ENCODE measurements around the gene NWD2. TPM values are rescaled to one million over a fixed set of nuclear protein-coding genes. Genes with fewer than 3 reads are reported as not detected.

The NWD2 gene
- polyA plus RNA-seq, 3 donors, result 0.15 to 0.31 (median 0.17) TPM

DNA sequence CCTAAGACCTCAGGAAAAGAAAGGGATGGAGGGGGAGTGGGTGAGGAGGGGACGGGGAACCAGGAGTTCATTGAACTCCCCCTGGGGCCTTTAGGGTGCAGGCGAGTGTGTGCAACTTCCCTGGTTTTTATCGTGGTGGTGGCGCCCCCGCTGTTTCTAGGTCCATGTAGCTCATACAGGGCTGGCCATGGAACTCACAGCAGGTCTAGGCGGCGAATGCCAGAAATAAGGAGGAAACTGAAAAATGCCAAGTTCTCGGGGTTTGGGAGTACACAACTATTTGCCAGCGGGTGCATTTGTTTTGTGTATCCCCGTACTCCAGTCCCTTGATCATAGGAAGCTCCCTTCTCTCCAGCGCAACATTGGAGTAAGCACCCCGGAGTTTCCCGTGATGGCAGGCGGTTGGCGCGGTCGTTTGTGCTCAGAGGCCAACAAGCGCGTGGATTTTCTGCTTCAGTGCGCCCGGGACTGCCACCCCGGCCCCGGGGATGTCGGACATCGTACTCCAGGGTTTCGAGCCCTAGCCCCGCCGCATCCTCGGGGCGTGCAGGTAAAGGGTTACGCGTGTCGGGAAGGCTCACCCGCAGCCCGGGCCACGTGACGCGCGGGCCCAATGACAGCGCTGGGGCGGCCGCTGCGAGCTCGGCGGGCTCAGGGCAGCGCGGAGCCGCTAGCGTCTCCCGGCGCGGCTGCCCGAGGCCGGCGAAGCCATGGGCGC is 208.9 kb downstream of the NWD2 start:
- DNase-seq (ENCODE audit: extremely low read depth in 1 of 11, low read depth in 9 of 11, low spot score in 4 of 11), result peak in 7 of 11 donors; percentile 28 to 58 (median 46)

DNA sequence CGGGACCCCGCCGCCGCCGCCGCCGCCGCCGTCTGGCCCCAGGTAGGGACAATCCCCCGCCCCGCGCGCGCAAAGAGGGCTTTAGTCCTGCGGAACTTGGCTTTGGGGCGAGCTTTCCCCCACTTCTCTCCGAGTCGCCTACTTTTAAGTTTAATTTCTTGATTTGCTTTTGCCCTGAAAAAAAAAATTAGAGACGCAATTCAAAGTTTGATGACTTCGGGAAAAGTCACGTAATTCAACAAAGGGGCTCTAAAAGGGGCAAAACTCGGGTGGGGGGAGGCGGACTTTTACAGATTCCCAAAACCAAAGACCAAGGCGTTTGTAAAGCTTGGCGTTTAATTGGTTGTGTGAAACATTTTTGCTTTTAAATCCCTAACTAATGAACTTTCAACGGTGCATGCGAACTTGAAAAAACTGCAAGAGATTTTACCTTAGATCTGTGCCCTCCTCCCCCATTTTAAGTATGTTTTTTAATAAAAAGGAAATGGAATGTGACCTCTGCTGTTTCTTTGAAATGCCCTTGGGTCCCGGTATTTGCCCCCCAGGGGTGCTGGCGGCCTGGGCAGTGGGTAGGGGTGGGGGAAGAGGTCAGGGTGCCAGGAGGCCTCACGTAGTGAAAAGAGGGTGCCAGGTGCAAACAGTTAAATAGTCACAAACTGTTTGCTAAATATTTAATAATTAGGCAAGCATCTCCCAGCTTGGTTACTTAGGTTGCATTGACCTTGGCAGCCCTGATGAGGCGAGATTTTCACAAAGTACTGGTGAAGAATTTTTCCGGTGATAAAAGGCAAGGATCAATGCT is 209.7 kb downstream of the NWD2 start:
- no peak for DNase-seq (ENCODE audit: extremely low read depth in 1 of 11, low read depth in 9 of 11, low spot score in 4 of 11)

DNA sequence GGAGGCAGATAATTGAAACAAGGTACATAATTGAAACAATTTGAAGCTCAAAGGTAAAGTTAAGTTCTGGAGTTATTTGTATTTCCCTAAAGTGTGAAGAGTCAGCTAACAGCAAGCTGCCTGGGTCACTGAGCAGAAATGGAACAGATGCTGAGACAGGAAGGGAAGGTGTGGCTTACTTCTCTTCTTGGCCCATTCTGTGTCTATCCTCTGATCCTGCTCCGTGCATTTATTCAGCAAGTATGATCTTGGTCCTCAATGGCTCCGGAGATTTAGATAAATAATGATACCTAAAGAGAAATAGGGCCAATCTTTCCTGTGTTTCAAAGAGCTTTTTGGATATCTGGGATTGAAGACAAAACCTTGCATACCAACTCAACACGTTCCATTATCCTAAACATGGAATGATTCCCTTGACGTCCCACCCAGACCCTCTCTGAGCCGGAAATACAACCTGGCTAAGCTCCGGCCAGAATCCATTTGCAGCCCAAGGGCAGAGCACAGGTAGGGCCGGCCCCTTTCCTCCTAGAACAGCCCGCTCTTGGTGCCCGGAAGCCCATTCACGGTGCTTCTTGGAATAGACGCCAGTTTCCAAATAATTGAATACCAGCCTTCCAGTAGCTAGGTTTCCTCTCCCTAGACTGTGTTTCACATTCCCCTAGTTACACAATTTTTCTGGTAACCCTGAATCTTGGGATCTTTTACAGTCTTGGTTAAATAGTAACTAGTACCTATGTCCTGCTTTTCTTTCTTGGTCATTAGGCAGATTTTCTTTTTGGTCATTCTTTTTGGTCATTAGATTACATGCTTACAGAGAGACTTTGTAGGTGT is 211.0 kb downstream of the NWD2 start:
- DNase-seq (ENCODE audit: extremely low read depth in 1 of 11, low read depth in 9 of 11, low spot score in 4 of 11), result no peak

DNA sequence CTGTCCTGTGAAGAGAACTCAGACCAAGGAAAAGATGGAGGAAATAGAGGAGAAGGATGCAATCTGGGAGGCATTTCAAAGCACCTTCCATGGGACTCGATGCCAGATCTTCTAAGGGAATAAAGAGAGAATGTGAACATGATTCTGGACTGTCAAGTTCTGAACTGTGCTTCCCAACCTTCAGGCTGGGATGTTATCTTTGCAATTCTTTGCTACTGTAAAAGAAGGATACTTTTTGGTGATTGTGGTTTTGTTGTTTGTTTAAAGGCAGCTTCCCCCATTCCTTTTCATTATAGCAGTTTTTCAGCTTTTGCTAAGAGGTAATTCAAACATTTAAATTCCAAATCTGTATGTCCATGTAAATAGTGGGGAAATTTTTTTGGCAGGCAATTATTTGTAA is 217.3 kb downstream of the NWD2 start:
- DNase-seq (ENCODE audit: extremely low read depth in 1 of 11, low read depth in 9 of 11, low spot score in 4 of 11), result no peak

DNA sequence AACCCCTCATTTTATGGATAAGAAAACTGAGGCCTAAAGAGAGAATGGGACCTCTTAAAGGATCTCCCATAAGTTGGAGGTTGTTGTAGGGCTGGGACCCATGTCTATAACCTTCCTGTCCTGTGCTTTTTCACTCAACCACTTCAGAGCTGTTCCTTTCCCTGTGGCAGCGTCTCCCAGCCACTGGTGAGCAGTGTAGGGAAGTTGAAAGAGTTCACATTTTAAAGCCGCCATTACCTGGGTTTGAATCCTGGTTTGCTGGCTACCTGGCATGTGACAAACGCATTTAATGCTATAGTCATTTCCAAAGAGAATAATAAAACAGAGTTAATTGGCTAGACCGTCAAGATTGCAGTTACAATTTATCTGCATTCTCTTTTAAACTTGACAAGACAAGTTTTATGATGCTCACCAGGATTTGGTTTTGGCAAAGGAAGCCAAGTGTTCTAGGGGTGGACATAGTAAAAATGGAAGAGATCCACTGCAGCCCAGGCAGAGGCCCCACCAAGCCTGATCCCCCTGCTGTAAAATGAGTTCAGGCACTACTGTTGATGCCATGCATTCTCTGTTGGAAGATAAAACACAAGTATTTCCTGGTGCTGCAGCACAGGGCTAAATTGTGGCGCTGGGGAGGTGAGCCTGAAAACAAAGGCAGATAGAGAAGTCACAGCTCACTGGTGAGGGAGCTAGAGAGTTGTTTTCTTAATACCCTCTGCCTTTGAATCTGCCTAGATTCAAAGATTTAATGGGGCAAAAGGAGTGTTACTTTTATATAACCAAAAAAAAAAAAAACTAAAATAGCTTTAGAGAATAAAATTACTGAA is 218.7 kb downstream of the NWD2 start:
- DNase-seq (ENCODE audit: extremely low read depth in 1 of 11, low read depth in 9 of 11, low spot score in 4 of 11), result no peak

DNA sequence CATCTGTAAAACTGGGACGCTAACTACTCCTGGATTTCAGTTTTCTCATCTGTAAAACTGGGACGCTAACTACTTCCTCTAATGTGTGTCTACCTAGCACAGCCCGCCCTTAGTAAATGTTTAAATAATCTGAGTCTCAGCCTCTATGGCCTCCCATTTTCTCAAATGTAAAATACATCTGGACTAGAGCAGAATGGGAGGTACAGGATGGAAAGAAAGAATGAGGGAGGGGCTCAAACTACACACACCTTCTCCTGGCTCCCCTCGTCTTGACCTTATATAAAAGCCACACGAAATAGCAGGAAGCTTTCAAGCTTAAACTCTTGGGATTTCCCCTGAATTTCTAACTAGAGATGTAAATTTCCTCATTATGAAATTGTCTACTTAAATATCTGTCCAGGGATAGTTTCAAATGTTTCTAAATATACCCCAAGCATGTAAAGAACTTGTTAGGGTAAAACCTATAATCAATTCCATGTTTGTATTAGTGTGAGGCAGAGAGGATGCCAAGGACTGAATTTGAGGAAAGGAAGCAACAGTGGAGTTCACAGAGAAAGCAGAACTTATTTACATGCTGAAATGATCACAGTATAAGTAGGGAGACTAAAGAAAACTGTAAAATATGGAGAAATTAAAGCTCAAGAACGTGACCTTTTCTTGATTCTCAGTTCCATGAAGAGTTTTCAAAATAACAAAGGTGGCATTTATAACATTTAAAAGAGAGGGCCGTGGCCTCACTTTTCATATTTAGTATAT is 220.0 kb downstream of the NWD2 start:
- DNase-seq (ENCODE audit: extremely low read depth in 1 of 11, low read depth in 9 of 11, low spot score in 4 of 11), result no peak

DNA sequence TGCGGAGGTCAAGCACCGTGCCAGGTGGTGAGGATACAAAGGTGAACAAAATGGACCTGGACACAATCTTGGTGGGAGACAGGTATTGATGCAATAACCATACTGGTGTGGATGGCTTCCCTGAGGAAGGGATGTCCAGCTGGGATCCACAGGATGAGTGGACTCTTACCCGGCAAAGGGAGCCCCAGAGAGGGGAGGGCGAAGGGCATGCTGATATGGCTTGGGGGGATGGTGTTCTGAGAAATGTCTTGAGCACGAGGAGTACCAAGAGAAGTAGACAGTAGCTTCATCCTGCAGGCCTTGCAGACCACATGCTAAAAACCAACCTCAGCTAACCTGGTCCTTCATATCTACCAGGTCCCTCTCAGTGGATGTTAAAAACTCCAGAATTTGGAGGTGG is 220.8 kb downstream of the NWD2 start:
- no peak for DNase-seq (ENCODE audit: extremely low read depth in 1 of 11, low read depth in 9 of 11, low spot score in 4 of 11)

DNA sequence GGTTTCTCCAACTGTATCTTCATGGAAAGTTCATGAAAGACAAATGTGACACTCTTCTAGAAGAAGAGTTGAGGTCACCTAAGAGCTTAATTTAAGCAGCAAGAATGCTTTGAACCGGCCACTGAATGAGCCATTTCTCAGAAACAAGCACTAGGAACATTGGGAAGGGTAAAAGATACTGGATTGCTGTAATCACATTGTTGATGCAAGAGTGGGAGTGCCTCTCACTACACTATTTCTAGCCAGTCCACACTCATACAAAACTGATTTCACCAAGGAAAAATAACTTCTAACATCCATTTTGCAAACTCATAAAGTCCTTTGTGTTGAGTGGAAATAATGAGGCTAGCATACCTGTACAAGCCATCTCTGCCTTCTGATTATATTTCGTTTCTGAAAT is 221.3 kb downstream of the NWD2 start:
- no peak for DNase-seq (ENCODE audit: extremely low read depth in 1 of 11, low read depth in 9 of 11, low spot score in 4 of 11)

DNA sequence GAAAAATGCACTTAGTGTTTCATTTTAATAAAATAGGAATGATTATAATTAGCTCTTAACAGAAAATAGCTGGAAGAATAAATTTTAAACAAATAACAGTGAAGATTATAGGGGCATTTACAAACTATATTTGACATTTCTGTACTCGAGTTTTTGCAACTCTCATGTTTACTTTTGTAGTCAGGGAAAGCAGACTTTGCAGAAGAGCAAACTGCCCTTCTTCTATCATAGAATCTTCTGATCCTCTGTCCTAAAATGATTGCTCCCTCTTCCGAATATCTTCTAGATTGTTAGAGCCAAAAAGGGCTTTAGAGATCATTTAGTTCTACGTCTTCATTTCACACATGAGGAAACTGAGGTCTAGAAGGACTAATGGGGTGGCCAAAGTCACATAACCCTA is 222.7 kb downstream of the NWD2 start:
- no peak for DNase-seq (ENCODE audit: extremely low read depth in 1 of 11, low read depth in 9 of 11, low spot score in 4 of 11)

DNA sequence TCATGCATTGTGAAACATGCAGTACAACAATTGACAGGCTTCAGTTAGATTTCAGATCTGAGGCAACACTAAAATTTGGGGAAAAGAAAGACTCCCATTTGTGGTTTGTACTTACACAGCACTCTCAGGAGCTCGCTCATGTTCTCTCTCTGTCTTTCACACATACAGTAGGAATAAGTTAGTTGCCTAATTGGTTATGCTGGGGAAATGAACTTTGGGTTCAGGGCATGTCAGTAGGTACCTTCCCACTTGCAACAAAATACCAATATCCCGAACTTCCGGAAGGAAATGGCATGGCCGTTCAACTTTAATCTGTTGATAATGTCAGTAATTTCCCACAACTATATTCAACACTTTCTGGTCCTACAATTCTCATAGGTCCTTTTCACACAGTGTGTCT is 223.3 kb downstream of the NWD2 start:
- no peak for DNase-seq (ENCODE audit: extremely low read depth in 1 of 11, low read depth in 9 of 11, low spot score in 4 of 11)

DNA sequence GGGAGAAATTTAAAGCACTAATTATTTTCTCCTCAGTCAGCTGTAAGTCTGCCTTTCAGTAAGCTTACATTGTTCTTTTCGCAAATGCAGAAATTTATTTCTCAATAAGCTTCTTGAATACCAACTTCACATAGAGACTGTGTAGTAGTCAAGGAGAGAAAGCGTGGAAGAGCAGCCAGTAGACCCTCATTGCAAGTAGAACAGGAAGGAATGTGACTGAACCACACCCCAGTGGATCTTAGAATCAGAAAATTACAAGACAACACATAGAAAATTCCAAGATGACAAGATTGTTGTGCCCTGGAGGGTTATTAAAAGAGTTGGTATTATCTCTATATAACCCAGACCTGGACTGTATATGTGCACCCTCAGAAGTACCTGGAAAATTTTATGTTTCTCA is 224.7 kb downstream of the NWD2 start:
- DNase-seq (ENCODE audit: extremely low read depth in 1 of 11, low read depth in 9 of 11, low spot score in 4 of 11), result no peak

DNA sequence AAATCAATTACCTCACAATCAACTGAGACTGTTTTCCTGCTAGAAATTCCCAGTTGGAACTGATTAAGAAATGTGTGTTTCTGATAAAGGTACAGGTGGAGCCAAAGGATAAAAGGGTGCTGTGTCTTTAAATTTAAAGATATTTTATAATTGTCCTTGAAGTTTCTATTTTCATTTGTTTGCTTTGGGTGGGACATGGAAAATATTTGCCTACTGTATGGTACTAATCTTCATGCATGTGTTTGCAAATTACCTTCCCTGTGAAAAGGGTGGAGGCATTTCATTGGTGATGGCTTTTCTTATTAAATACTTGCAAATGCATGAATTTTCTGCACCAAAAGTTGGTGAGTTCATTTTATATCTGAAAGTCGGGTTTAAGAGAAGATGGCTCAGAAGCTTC is 225.7 kb downstream of the NWD2 start:
- no peak for DNase-seq (ENCODE audit: extremely low read depth in 1 of 11, low read depth in 9 of 11, low spot score in 4 of 11)

DNA sequence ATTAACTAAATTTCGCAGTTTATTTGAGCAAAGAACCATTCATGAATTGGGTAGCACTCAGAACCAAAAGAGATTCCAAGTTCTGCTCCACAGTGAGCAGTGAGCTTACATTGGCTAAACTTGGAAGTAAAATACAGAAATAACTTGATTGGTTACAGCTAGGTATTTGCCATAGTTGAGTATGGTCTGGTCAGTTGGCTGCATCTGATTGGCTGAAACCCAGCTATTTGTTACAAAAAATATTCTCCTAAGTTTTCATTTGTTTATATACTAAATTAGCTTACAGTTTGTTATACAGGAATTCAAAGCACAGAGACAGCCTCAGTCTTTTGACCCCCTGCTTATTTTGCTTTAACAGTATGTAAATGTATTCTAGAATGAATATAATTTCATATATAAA is 226.6 kb downstream of the NWD2 start:
- DNase-seq (ENCODE audit: extremely low read depth in 1 of 11, low read depth in 9 of 11, low spot score in 4 of 11), result no peak

DNA sequence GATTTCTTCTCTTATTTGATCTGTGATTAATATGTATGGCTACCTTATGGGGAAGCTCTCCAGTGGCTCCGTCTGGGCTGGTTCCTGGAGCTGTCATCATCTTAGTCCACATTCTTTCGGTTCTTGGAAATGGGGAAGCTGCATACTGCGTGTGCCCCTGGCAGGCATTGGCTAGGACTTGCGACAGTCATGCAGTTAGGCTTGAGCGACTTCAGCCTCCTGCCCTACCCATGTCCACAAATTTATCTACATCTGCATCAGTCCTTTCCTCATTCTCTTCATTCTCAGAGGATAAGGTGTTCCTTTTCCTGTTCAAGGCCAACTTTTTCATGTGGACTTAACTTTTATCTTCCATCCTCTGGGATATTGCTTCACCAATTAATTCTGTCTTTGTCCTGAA is 227.4 kb downstream of the NWD2 start:
- no peak for DNase-seq (ENCODE audit: extremely low read depth in 1 of 11, low read depth in 9 of 11, low spot score in 4 of 11)

DNA sequence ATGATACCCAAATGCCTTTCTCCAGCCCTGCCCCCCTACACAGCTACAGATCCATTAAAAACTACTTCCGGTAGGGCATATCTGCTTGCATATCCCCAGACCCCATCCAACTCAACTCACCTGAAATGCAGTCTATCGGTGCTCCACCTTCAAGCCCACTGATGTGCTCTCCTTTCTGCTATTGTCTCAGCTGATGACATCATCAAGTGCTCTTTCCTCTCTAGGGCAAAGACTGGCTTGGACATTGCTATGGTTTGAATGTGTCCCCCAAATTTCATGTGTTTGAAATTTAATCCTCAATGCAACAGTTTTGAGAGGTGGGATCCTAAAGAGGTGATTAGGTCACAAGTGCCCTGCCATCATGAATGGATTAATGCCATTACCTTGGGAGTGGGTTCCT is 229.3 kb downstream of the NWD2 start:
- no peak for DNase-seq (ENCODE audit: extremely low read depth in 1 of 11, low read depth in 9 of 11, low spot score in 4 of 11)

DNA sequence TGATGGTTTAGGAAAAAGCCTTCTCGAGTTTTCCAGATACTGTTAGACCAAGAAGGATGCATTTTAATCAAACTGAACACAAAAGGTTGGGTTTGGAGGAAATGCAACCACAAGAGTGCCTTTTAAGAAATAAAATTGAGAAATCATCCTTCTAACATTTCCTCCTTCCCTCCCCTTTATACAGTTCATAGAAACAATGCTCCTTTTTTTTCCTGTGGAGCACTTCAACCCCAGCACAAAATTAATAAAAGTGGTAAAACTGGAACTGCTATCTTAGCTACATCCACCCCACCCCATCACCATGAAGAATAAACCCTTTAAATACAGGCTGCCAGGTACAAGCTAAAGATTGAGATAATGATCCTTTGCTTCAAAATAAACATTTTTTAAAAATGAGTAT is 230.5 kb downstream of the NWD2 start:
- no peak for DNase-seq (ENCODE audit: extremely low read depth in 1 of 11, low read depth in 9 of 11, low spot score in 4 of 11)

DNA sequence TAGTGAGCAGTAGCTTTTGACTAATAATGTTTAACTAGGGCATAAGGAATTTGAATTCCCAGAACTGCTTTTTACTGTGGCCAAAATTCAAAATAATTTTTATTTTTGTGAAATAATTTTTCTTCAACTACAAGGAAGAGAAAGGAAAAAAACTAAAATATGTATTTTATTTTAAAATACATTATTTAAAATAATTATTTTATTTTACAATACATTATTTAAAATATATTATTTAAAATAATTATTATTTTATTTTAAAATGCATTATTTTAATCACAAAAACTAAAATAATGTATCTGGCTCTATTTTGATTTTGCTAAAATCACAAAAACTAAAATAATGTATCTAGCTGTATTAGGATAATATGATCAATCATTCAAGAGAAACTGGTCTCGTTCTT is 231.2 kb downstream of the NWD2 start:
- no peak for DNase-seq (ENCODE audit: extremely low read depth in 1 of 11, low read depth in 9 of 11, low spot score in 4 of 11)

DNA sequence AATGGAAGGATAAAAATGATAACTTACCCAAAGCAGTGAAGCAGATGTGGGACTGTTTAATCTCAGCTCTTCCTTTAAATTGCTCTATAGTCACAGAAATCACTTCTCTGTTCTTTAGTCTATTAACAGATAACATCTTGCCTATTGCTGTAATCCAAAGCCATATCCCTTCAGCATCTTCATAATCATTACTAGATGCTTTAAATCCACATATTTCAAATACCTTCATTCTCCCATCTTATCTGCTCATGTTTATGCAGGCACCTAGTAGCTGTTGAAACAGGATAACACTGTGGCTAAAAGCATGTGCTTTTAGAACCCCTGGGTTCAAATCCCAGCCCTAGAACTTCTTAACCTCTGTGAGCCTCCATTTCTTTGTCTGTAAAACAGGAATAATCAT is 231.7 kb downstream of the NWD2 start:
- DNase-seq (ENCODE audit: extremely low read depth in 1 of 11, low read depth in 9 of 11, low spot score in 4 of 11), result no peak

Measured in renal cortex interstitium (tissue), 11 donors.